ENCODE measurements around the gene GALNT14.

The GALNT14 gene

DNA sequence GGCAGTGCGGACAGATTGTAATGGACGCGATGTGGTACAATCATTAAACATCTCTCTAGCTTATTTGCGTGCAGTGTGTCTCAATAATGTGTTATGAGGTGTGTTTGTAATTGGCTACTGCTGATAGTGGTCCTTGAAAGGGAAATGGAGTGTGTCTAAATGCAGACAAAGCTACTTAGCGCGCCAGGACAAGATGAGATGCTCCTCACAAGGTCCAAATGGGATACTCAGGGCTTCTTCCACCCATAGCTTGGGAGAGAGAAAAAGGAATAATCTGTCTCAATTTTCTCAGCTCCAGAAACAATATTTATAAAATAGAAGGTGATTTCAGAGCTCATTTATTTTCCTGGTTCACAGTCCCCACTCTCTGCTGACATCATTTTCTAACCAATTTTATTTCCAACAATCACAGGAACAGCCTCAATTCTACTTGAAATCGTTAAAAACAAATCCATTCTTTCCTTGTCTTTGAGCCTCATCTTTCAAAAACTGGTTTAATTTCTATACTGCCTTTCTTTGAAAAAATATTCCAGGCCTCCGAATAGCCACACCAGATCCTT, 28.5 kb downstream of the GALNT14 start:
- peaks cover 8% of the 10 kb centered on the region for H3K9me3 ChIP-seq (ENCODE audit: insufficient read depth, low read depth, low read length)
- no peak overlapping the region for H3K27ac ChIP-seq (ENCODE audit: low read length)
- H3K36me3 ChIP-seq (ENCODE audit: insufficient read depth, low read depth, low read length) = no peaks in the 10 kb centered on the region
- H3K4me3 ChIP-seq (ENCODE audit: low read length) = no peak overlapping the region
- no peak overlapping the region for H3K9ac ChIP-seq (ENCODE audit: low read depth, low read length)
- H3K4me1 ChIP-seq (ENCODE audit: insufficient read depth, low read length) = peaks cover 3% of the 10 kb centered on the region; the same call in 1 of the 2 replicates
- H3K27me3 ChIP-seq (ENCODE audit: insufficient read depth, low read length) = peaks cover 16% of the 10 kb centered on the region

DNA sequence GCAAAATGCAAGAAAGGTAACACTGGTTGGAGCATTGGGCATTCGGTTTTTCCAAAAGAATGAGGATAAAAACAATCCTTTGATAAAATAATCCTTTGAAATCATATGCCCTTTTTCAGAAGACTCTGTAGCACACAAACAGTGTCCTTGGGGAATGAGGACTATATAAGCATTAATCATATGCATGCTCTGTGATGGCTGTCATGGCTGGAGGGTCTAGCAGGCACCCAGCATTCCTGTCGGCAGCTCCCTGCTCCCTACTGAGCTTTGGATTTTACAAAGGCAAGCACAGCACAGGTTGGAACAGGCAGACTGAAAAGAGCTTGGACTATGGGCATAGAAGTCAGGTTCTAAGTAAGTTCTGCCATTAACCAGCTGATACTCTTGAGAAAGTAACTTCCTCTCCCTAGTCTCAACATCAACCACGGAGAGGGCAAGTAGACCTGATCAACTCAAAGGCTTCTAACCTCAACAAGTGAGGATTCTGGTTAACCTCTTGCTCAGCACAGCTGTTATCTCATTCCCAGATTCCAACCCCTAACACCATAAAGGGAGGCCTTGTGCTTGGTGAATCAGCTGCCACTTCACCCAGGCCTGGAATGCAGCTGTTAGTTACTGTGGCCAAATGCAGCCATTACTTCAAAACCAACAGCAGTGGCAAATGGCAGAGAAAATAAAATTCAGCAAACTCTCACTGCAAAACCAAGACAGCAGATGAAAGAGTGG, 29.5 kb downstream of the GALNT14 start:
- Histone ChIP-seq H3K27me3 (ENCODE audit: insufficient read depth, low read length) (peaks cover 16% of the 10 kb centered on the region), H3K4me1 (ENCODE audit: insufficient read depth, low read length) (peaks cover 3% of the 10 kb centered on the region; the same call in 1 of the 2 replicates), H3K27ac (ENCODE audit: low read length) (no peak overlapping the region), H3K4me3 (ENCODE audit: low read length) (no peak overlapping the region), H3K9me3 (ENCODE audit: insufficient read depth, low read depth, low read length) (no peaks in the 10 kb centered on the region; the same call in 1 of the 2 replicates), H3K9ac (ENCODE audit: low read depth, low read length) (no peak overlapping the region), H3K36me3 (ENCODE audit: insufficient read depth, low read depth, low read length) (no peaks in the 10 kb centered on the region)

DNA sequence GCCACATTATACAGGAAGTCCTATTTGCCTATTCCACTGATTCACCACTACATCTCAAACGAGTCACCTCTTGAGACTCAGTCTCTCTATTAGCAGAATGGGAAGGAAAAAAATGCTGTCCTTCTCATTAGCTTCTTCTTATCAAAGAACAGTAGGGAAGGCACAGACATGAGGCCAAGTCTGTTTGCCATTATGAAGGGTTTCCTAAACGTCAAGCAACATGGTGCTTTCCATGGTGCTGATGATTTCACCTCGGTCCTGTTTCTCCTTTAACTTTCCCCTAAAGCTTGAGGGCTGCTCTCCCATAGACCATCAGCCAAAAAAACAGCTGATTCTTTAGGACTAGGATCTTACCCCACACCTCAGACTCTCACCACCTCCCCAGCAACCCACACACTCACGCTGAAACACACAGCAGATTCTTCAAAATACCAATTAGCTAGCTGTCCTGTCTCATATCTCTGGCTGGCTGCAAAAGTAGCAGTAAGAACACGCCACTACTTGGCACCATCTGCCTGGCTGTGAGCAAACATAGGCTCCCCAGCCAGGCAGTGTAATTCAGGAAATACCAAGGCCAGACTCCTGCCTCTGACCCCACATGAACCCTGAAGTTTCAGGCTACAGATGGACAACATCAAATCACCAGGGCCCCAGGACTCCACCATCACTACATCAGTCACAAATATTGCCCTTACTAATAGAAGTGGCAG, 30.5 kb downstream of the GALNT14 start:
- Histone ChIP-seq H3K9me3 (ENCODE audit: insufficient read depth, low read depth, low read length) (no peaks in the 10 kb centered on the region), H3K4me1 (ENCODE audit: insufficient read depth, low read length) (peaks cover 3% of the 10 kb centered on the region; the same call in 1 of the 2 replicates), H3K27ac (ENCODE audit: low read length) (no peak overlapping the region), H3K9ac (ENCODE audit: low read depth, low read length) (no peak overlapping the region), H3K27me3 (ENCODE audit: insufficient read depth, low read length) (peaks cover 14% of the 10 kb centered on the region), H3K4me3 (ENCODE audit: low read length) (no peak overlapping the region), H3K36me3 (ENCODE audit: insufficient read depth, low read depth, low read length) (no peaks in the 10 kb centered on the region)

DNA sequence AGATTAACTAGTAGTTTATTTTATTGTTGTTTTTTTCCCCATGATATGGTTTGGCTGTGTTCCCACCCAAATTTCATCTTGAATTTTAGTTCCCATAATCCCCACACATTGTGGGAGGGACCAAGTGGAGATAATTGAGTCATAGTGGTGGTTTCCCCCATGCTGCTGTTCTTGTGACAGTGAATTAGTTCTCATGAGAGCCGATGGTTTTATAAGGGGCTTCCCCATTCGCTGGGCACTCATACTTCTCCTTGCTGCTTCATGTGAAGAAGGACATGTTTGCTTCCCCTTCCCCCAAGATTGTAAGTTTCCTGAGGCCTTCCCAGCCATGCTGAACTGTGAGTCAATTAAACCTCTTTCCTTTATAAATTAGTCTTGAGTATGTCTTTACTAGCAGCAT, 36.5 kb downstream of the GALNT14 start:
- Histone ChIP-seq H3K27ac (ENCODE audit: low read length) (no peak overlapping the region), H3K4me1 (ENCODE audit: insufficient read depth, low read length) (no peaks in the 10 kb centered on the region), H3K27me3 (ENCODE audit: insufficient read depth, low read length) (no peaks in the 10 kb centered on the region), H3K36me3 (ENCODE audit: insufficient read depth, low read depth, low read length) (no peaks in the 10 kb centered on the region), H3K4me3 (ENCODE audit: low read length) (no peak overlapping the region), H3K9me3 (ENCODE audit: insufficient read depth, low read depth, low read length) (no peaks in the 10 kb centered on the region), H3K9ac (ENCODE audit: low read depth, low read length) (no peak overlapping the region)

DNA sequence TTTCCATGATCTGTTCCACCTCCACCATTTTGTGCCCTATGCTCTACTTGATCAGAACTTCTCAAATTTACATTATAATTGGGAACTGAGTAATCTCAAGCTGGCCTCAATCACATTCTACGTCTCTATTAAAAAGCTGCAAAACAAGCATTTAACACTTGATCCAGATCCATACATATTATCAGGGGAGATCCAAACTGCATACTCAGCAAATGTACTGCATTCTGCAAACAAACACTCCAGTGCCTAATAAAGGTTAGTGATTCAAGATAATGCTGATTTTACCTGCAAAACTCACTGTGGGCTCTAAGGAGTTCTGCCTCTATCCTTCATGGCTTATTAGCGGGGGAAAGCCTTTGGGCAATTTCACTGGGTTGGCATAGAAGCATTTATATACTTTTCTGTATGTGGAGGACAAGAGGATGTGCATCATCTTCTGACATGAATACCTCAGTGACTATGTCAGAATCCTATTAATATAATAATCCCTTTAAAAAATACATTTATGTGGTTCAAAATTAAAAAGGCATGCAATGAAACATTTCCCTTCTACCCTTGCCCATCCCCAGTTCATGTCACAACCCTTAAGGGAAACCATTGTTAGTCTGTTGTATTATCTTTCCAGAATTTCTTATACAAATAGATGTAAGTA, 40.2 kb downstream of the GALNT14 start:
- no peak overlapping the region for H3K9ac ChIP-seq (ENCODE audit: low read depth, low read length)
- no peaks in the 10 kb centered on the region for H3K27me3 ChIP-seq (ENCODE audit: insufficient read depth, low read length)
- H3K36me3 ChIP-seq (ENCODE audit: insufficient read depth, low read depth, low read length) = no peaks in the 10 kb centered on the region
- H3K4me3 ChIP-seq (ENCODE audit: low read length) = no peak overlapping the region
- H3K9me3 ChIP-seq (ENCODE audit: insufficient read depth, low read depth, low read length) = no peaks in the 10 kb centered on the region
- no peaks in the 10 kb centered on the region for H3K4me1 ChIP-seq (ENCODE audit: insufficient read depth, low read length)
- H3K27ac ChIP-seq (ENCODE audit: low read length) = no peak overlapping the region

DNA sequence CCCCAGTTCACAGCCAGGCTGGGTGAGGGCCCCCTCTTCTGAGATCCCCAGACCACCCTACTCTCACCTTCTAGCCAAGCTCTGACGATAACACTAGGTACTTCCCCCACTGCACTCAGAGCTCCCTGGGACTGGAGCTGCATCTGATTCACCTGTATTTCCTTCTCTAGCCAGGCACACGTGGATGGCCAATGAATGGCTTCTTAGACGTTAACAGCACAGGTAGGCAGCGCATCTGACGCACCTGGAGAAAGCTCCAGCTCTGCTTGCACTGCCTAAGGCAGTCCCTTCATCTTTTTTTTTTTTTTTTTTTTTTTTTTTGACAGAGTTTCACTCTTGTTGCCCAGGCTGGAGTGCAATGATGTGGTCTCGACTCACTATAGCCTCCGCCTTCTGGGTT, 48.1 kb downstream of the GALNT14 start:
- no peaks in the 10 kb centered on the region for H3K9me3 ChIP-seq (ENCODE audit: insufficient read depth, low read depth, low read length)
- H3K4me1 ChIP-seq (ENCODE audit: insufficient read depth, low read length) = no peaks in the 10 kb centered on the region
- no peaks in the 10 kb centered on the region for H3K27me3 ChIP-seq (ENCODE audit: insufficient read depth, low read length)
- no peaks in the 10 kb centered on the region for H3K36me3 ChIP-seq (ENCODE audit: insufficient read depth, low read depth, low read length)
- H3K4me3 ChIP-seq (ENCODE audit: low read length) = no peak overlapping the region
- H3K27ac ChIP-seq (ENCODE audit: low read length) = no peak overlapping the region
- H3K9ac ChIP-seq (ENCODE audit: low read depth, low read length) = no peak overlapping the region

DNA sequence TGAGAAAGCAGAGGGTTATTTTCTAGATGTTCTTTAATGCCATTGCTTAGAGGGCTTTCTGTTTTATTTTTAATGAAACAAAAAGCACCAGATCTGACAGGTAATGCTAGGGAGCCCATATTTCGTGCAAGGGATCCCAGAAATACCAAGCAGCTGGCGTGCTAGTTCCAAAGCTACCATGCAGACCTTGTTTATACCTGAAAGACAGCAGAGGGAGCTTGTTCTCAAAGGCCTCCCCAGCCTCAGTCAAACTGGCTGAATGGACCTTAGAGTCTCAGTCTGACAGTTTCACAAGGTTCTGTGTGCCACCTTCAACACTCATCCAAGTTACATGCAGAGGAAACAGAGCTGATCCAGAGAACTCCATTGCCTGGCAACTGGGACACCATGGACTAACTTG, 48.6 kb downstream of the GALNT14 start:
- Histone ChIP-seq H3K4me1 (ENCODE audit: insufficient read depth, low read length) (no peaks in the 10 kb centered on the region), H3K36me3 (ENCODE audit: insufficient read depth, low read depth, low read length) (no peaks in the 10 kb centered on the region), H3K27me3 (ENCODE audit: insufficient read depth, low read length) (no peaks in the 10 kb centered on the region), H3K9ac (ENCODE audit: low read depth, low read length) (no peak overlapping the region), H3K4me3 (ENCODE audit: low read length) (no peak overlapping the region), H3K27ac (ENCODE audit: low read length) (no peak overlapping the region), H3K9me3 (ENCODE audit: insufficient read depth, low read depth, low read length) (no peaks in the 10 kb centered on the region)

DNA sequence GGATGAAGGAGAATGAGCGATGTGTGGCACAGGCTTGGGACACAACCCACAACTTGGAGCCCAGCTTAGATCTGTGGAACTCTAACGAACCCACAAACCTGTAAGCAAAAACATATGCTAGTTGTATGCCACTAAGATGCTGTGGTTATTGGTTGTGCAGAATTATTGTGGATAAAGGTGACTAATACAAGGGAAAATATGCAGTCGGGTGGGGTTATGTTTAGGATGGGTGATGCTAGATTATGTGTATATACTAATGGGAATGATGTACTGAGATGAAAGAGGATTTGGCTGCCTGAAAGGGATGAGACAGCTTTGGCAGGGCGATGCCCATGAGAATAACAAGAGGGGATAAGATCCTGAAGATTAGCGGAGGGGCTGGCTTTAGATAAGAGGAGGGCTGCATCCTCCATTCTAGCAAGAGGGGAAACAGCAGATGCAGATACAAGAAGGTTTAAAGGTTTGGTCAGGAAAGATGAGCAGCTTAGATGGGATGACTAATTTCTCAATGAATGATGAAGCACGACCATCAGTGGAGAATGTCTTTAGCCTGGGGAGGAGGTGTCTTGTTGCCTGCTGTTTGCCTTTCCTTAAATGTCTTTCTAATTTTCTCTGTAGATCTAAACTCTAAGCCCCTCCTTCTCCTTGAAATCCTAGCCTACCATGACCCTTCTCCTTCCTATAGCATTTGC, 49.6 kb downstream of the GALNT14 start:
- no peaks in the 10 kb centered on the region for H3K9me3 ChIP-seq (ENCODE audit: insufficient read depth, low read depth, low read length)
- H3K4me3 ChIP-seq (ENCODE audit: low read length) = no peak overlapping the region
- H3K27ac ChIP-seq (ENCODE audit: low read length) = no peak overlapping the region
- H3K36me3 ChIP-seq (ENCODE audit: insufficient read depth, low read depth, low read length) = no peaks in the 10 kb centered on the region
- H3K9ac ChIP-seq (ENCODE audit: low read depth, low read length) = no peak overlapping the region
- no peaks in the 10 kb centered on the region for H3K4me1 ChIP-seq (ENCODE audit: insufficient read depth, low read length)
- H3K27me3 ChIP-seq (ENCODE audit: insufficient read depth, low read length) = no peaks in the 10 kb centered on the region

DNA sequence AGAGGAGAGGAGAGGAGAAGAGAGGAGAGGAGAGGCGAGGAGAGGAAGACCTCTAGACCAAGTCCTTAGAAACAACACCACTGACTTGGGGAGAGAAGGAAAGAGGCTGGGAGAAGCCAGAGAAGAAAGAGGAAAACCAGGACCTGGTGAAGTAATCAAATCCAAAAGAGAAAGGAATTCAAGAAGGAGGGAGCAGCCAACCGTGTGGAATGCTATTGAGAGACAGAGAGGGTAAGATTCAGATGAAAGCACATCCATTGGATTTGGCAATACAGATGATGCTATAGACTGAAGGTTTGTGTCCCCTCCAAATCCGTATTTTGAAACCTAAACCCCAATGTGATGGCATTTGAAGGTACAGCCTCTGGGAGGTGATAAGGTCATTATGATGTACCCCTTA, 50.7 kb downstream of the GALNT14 start:
- H3K36me3 ChIP-seq (ENCODE audit: insufficient read depth, low read depth, low read length) = no peaks in the 10 kb centered on the region
- H3K4me1 ChIP-seq (ENCODE audit: insufficient read depth, low read length) = no peaks in the 10 kb centered on the region
- H3K27ac ChIP-seq (ENCODE audit: low read length) = no peak overlapping the region
- H3K4me3 ChIP-seq (ENCODE audit: low read length) = no peak overlapping the region
- H3K9me3 ChIP-seq (ENCODE audit: insufficient read depth, low read depth, low read length) = no peaks in the 10 kb centered on the region
- no peak overlapping the region for H3K9ac ChIP-seq (ENCODE audit: low read depth, low read length)
- H3K27me3 ChIP-seq (ENCODE audit: insufficient read depth, low read length) = no peaks in the 10 kb centered on the region

DNA sequence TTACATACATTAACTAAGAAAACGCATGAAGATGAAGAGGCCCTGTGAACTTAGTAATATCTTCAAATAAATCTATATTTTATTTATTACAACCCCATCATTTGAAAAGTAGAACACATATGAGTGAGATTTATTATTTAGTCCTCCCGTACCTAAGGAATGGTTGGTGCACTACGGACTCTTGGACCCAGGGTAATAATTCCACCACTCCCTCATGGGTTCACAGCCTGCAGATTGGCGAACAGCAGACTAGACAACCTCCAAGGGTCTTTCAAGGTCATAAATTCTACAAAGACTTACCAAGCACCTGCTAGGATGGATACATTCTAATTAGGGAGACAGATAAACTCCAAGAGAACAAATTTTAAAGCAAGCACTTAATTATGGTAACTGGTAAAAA, 51.6 kb downstream of the GALNT14 start:
- no peaks in the 10 kb centered on the region for H3K4me1 ChIP-seq (ENCODE audit: insufficient read depth, low read length)
- no peaks in the 10 kb centered on the region for H3K27me3 ChIP-seq (ENCODE audit: insufficient read depth, low read length)
- H3K9me3 ChIP-seq (ENCODE audit: insufficient read depth, low read depth, low read length) = no peaks in the 10 kb centered on the region
- no peaks in the 10 kb centered on the region for H3K36me3 ChIP-seq (ENCODE audit: insufficient read depth, low read depth, low read length)
- H3K9ac ChIP-seq (ENCODE audit: low read depth, low read length) = no peak overlapping the region
- no peak overlapping the region for H3K4me3 ChIP-seq (ENCODE audit: low read length)
- no peak overlapping the region for H3K27ac ChIP-seq (ENCODE audit: low read length)

DNA sequence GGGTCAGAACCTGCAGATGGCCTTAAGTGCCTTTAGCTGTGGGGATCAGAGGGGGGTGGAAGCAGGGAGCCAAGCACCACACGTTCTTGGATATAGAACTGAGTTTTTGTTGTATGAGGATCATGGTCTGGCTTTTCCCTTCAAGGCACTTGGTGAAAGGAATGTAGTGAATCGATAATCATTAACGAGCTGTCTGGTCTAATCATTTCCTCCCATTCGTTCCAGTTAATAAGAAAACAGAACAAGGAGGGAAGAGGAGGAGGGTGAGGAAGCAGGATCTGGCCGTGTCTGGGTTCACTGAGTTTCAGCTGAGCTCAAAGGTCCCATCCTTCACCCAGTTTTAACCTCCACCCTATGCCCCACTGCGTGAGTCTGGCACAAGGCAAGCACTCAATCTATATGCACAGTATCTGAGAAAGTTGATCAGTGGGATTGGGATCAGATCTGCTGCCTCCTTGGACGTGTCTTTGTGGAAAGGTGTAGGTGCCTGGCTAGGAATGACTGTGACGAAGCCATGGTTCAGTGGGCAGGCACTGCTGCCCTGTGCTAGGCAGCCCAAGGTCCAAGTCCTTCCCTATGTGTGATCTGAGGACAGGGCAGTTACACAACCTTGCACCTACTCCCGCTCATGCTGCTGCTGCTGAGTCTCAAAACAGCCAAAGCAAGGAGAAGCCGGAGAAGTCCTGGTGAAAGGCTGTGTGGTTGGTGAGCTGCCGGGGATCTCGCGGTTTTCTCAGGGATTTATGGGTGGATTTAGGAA, 54.8 kb downstream of the GALNT14 start:
- Histone ChIP-seq H3K4me1 (ENCODE audit: insufficient read depth, low read length) (no peaks in the 10 kb centered on the region), H3K36me3 (ENCODE audit: insufficient read depth, low read depth, low read length) (no peaks in the 10 kb centered on the region), H3K27me3 (ENCODE audit: insufficient read depth, low read length) (no peaks in the 10 kb centered on the region), H3K27ac (ENCODE audit: low read length) (no peak overlapping the region), H3K4me3 (ENCODE audit: low read length) (no peak overlapping the region), H3K9me3 (ENCODE audit: insufficient read depth, low read depth, low read length) (no peaks in the 10 kb centered on the region), H3K9ac (ENCODE audit: low read depth, low read length) (no peak overlapping the region)

Measured in iPS-20b (cell line).